Measurements from ENCODE around the gene ANKH. TPM values are rescaled to one million over a fixed set of nuclear protein-coding genes. Genes with fewer than 3 reads are reported as not detected.
"Not testable (repeated sequence)": the region's sequence is repeated elsewhere in the genome, so short reads cannot be mapped to it uniquely, and the experiment has no call there.

The ANKH gene
- total RNA-seq, 2 experiments from 2014 or later = 69.3 to 74.2 TPM

GRCh38 chr5:14812166-14812565 is 59.4 kb downstream of the ANKH start:
- Mint-ChIP-seq H3K4me1 (peaks cover 66% of the 10 kb centered on the region), H3K27me3 (no peaks in the 10 kb centered on the region)
- POLR2A ChIA-PET = no interaction called here

GRCh38 chr5:14810928-14811572 is 60.5 kb downstream of the ANKH start:
- POLR2A ChIA-PET = no interaction called here
- Mint-ChIP-seq H3K27me3 (no peaks in the 10 kb centered on the region), H3K9me3 (no peaks in the 10 kb centered on the region), H3K4me3 (peak overlapping the region; percentile 64), H3K4me1 (peaks cover 56% of the 10 kb centered on the region), H3K36me3 (ENCODE audit: low read depth) (peaks cover 15% of the 10 kb centered on the region), H3K27ac (peak overlapping the region; percentile 85)
- CTCF ChIA-PET = no interaction called here
- no peak for DNase-seq

More at GRCh38 chr5:14812166-14812565, 59.4 kb downstream of the ANKH start:
- CTCF ChIA-PET = no interaction called here
- no peak overlapping the region for H3K4me3 Mint-ChIP-seq
- no peak for DNase-seq
- no peak overlapping the region for H3K27ac Mint-ChIP-seq
- no peaks in the 10 kb centered on the region for H3K9me3 Mint-ChIP-seq
- H3K36me3 Mint-ChIP-seq (ENCODE audit: low read depth) = peaks cover 14% of the 10 kb centered on the region

- Mint-ChIP-seq H3K4me1 (peaks cover 53% of the 10 kb centered on the region), H3K4me3 (peak overlapping the region; percentile 64), H3K27ac (peak overlapping the region; percentile 85), H3K27me3 (no peaks in the 10 kb centered on the region), H3K9me3 (no peaks in the 10 kb centered on the region), H3K36me3 (ENCODE audit: low read depth) (peaks cover 13% of the 10 kb centered on the region)
- POLR2A ChIA-PET = no interaction called here
- CTCF ChIA-PET = interaction anchor here (0.9 to 1.5 kb wide), 4 partner anchors 9 to 114 kb away, joined by 3 to 6 read pairs (median 4); no protein-coding TSS in a partner anchor
- DNase-seq = no peak
Observed at GRCh38 chr5:14810282-14810681, 61.3 kb downstream of the ANKH start.

- ChIA-PET POLR2A (interaction anchor here (0.6 kb wide), 1 partner anchor 61 kb away, joined by 3 read pairs; no protein-coding TSS in a partner anchor), CTCF (interaction anchor here (0.6 to 1.5 kb wide), 5 partner anchors 8 to 115 kb away, joined by 3 to 6 read pairs (median 4); no protein-coding TSS in a partner anchor)
- DNase-seq = peak; percentile 86
- Mint-ChIP-seq H3K4me1 (peaks cover 53% of the 10 kb centered on the region), H3K9me3 (no peaks in the 10 kb centered on the region), H3K36me3 (ENCODE audit: low read depth) (peaks cover 19% of the 10 kb centered on the region), H3K4me3 (peak overlapping the region; percentile 64), H3K27ac (peak overlapping the region; percentile 85), H3K27me3 (no peaks in the 10 kb centered on the region)
Observed at GRCh38 chr5:14809369-14810155, 62.0 kb downstream of the ANKH start.

DNA sequence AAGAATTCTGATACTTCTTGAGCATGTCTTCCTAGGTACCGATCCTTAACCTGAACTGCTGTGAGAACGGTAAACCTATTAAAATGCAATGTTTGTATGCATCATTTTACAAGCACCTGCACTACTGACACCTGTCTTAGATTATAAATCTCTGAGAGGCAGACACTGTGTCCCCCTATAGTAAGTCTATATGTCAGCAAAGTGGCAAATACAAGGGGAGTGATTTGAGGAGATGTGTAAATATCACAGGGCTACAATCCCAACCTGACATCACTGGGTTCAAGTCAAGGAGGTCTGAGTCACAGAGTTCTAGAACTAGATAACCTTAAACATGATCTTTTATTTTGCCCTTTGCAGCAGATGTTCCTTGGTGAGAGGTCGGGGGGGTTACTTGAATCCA is 64.1 kb downstream of the ANKH start:
- DNase-seq = no peak
- CTCF ChIA-PET = interaction anchor here (1.0 to 1.3 kb wide), 2 partner anchors 9 to 78 kb away, joined by 4 to 6 read pairs; no protein-coding TSS in a partner anchor
- POLR2A ChIA-PET = no interaction called here
- Mint-ChIP-seq H3K4me1 (peaks cover 44% of the 10 kb centered on the region), H3K4me3 (no peak overlapping the region), H3K9me3 (peaks cover 4% of the 10 kb centered on the region), H3K36me3 (ENCODE audit: low read depth) (peaks cover 19% of the 10 kb centered on the region), H3K27ac (no peak overlapping the region), H3K27me3 (no peaks in the 10 kb centered on the region)

GRCh38 chr5:14806456-14806855 is 65.1 kb downstream of the ANKH start:
- Mint-ChIP-seq H3K4me3 (no peak overlapping the region), H3K4me1 (peaks cover 47% of the 10 kb centered on the region), H3K9me3 (peaks cover 4% of the 10 kb centered on the region), H3K27me3 (no peaks in the 10 kb centered on the region), H3K27ac (no peak overlapping the region), H3K36me3 (ENCODE audit: low read depth) (peaks cover 19% of the 10 kb centered on the region)
- no peak for DNase-seq
- POLR2A ChIA-PET = no interaction called here
- CTCF ChIA-PET = interaction anchor here (1.0 to 1.3 kb wide), 3 partner anchors 10 to 77 kb away, joined by 3 to 6 read pairs (median 4); no protein-coding TSS in a partner anchor

- Mint-ChIP-seq H3K27me3 (no peaks in the 10 kb centered on the region), H3K4me1 (peaks cover 30% of the 10 kb centered on the region), H3K9me3 (peaks cover 4% of the 10 kb centered on the region), H3K36me3 (ENCODE audit: low read depth) (peaks cover 27% of the 10 kb centered on the region), H3K4me3 (no peak overlapping the region), H3K27ac (no peak overlapping the region)
- no peak for DNase-seq
- ChIA-PET CTCF (interaction anchor here (1.1 to 1.6 kb wide), 2 partner anchors 11 to 201 kb away, joined by 3 to 5 read pairs; no protein-coding TSS in a partner anchor), POLR2A (no interaction called here)
Observed at GRCh38 chr5:14802541-14802940, 69.0 kb downstream of the ANKH start.

DNA sequence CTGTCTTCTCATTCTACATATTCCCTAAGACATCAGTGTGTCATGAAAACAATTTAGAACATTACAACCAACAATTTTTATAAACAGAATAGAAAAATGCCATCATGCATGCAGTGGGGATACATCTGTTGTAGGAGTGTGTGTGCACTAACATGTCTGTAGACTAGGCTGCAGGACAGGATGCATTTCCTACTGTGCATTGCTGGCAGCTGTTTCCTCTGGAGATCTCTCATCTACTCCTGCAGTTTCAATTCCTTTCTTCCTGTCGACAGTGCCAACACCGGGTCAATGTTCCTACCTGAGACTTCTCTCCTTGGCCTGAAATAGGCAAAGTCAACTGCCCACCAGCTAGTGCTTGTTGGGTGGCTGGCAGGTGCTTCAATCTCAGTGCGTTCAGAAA is 69.8 kb downstream of the ANKH start:
- DNase-seq = no peak
- Mint-ChIP-seq H3K27me3 (no peaks in the 10 kb centered on the region), H3K27ac (no peak overlapping the region), H3K36me3 (ENCODE audit: low read depth) (peaks cover 27% of the 10 kb centered on the region), H3K4me3 (no peak overlapping the region), H3K4me1 (peaks cover 27% of the 10 kb centered on the region), H3K9me3 (peaks cover 4% of the 10 kb centered on the region)
- POLR2A ChIA-PET = no interaction called here
- CTCF ChIA-PET = interaction anchor here (1.4 to 1.6 kb wide), 2 partner anchors 8 to 202 kb away, joined by 3 to 6 read pairs; no protein-coding TSS in a partner anchor

GRCh38 chr5:14797385-14797784 is 74.2 kb downstream of the ANKH start:
- peaks cover 13% of the 10 kb centered on the region for H3K36me3 Mint-ChIP-seq (ENCODE audit: low read depth)
- CTCF ChIA-PET, DNase-seq, POLR2A ChIA-PET, H3K9me3 Mint-ChIP-seq, H3K27me3 Mint-ChIP-seq, H3K4me3 Mint-ChIP-seq, H3K27ac Mint-ChIP-seq: not testable (repeated sequence)
- peaks cover 40% of the 10 kb centered on the region for H3K4me1 Mint-ChIP-seq

- Mint-ChIP-seq H3K27ac (peak overlapping the region; percentile 6), H3K36me3 (ENCODE audit: low read depth) (peaks cover 21% of the 10 kb centered on the region), H3K4me1 (peaks cover 38% of the 10 kb centered on the region), H3K9me3 (peaks cover 2% of the 10 kb centered on the region), H3K4me3 (no peak overlapping the region), H3K27me3 (no peaks in the 10 kb centered on the region)
- no peak for DNase-seq
- ChIA-PET CTCF (interaction anchor here (0.6 to 1.6 kb wide), 3 partner anchors 11 to 432 kb away, joined by 3 read pairs; no protein-coding TSS in a partner anchor), POLR2A (no interaction called here)
Observed at GRCh38 chr5:14794583-14795230, 76.9 kb downstream of the ANKH start.

DNA sequence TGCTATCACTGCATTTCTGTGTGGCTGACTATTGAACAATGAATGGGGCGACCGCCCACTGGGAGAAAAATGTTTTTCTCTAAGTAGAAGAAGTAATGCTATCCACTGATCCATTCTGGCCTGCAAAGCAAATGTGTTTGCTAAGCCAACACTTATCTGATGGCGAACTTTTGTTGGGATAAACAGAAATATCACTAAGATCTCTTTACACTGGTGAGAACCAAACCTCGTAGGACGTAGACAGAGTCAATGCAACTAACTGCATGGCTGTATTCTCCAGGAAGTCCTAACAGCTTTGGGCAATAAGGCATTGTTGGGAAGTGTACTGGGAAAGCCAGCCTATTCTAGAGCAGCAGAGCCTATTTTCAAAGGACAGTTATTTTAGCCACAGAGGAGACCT is 77.7 kb downstream of the ANKH start:
- H3K4me3 Mint-ChIP-seq = no peak overlapping the region
- no peak overlapping the region for H3K27ac Mint-ChIP-seq
- H3K4me1 Mint-ChIP-seq = peaks cover 38% of the 10 kb centered on the region
- peaks cover 2% of the 10 kb centered on the region for H3K9me3 Mint-ChIP-seq
- H3K36me3 Mint-ChIP-seq (ENCODE audit: low read depth) = peaks cover 21% of the 10 kb centered on the region
- POLR2A ChIA-PET = no interaction called here
- CTCF ChIA-PET = interaction anchor here (1.1 to 1.6 kb wide), 3 partner anchors 10 to 67 kb away, joined by 3 read pairs; no protein-coding TSS in a partner anchor
- no peak for DNase-seq
- H3K27me3 Mint-ChIP-seq = no peaks in the 10 kb centered on the region

DNA sequence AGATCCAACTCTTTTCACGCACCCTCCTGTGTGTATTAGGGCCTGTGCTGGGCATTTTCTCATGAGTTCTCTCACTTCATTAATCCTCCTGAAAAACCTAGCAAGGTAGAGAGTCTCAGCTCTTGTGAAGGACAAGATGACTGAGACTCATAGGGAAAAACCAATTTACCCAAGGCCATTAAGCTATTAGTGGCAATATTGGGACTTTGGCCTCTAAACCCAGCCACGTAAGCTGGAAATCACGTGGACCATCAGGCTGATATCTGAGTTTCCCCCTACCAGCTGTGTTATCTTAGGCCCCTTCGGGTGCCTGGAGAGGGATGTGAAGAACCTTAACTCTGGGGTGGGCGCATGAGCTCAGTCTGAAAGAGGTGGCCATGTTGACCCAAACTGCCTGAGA is 80.7 kb downstream of the ANKH start:
- Mint-ChIP-seq H3K36me3 (ENCODE audit: low read depth) (peaks cover 25% of the 10 kb centered on the region), H3K27me3 (no peaks in the 10 kb centered on the region), H3K4me1 (peaks cover 37% of the 10 kb centered on the region), H3K27ac (peak overlapping the region; percentile 21), H3K4me3 (no peak overlapping the region), H3K9me3 (peaks cover 2% of the 10 kb centered on the region)
- ChIA-PET POLR2A (no interaction called here), CTCF (interaction anchor here (0.5 to 2.5 kb wide), 9 partner anchors 9 to 104 kb away, joined by 3 to 10 read pairs (median 4); no protein-coding TSS in a partner anchor)
- DNase-seq = no peak

All from activated CD4-positive, alpha-beta T cell treated with anti-CD3 and anti-CD28 coated beads, Interleukin-2, amount 10 ng/mL, durations not matched to agents 7 days and 5 days (primary cell).